Measurements from ENCODE around the gene TBX21.
A peak's percentile ranks its signal among the peaks of the same experiment; 100 is the strongest.

TBX21 gene, protein sequence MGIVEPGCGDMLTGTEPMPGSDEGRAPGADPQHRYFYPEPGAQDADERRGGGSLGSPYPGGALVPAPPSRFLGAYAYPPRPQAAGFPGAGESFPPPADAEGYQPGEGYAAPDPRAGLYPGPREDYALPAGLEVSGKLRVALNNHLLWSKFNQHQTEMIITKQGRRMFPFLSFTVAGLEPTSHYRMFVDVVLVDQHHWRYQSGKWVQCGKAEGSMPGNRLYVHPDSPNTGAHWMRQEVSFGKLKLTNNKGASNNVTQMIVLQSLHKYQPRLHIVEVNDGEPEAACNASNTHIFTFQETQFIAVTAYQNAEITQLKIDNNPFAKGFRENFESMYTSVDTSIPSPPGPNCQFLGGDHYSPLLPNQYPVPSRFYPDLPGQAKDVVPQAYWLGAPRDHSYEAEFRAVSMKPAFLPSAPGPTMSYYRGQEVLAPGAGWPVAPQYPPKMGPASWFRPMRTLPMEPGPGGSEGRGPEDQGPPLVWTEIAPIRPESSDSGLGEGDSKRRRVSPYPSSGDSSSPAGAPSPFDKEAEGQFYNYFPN

GRCh38 chr17:47733047-47733673 lies at the start of gene TBX21:
TSS of gene TBX21 (plus strand) at chr17:47733236. CDS start at chr17:47733455, 219 bp downstream.
- peak; percentile 96 for DNase-seq

GRCh38 chr17:47684025-47684424 lies 49.0 kb upstream of the TBX21 start:
- DNase-seq, result no peak

DNA sequence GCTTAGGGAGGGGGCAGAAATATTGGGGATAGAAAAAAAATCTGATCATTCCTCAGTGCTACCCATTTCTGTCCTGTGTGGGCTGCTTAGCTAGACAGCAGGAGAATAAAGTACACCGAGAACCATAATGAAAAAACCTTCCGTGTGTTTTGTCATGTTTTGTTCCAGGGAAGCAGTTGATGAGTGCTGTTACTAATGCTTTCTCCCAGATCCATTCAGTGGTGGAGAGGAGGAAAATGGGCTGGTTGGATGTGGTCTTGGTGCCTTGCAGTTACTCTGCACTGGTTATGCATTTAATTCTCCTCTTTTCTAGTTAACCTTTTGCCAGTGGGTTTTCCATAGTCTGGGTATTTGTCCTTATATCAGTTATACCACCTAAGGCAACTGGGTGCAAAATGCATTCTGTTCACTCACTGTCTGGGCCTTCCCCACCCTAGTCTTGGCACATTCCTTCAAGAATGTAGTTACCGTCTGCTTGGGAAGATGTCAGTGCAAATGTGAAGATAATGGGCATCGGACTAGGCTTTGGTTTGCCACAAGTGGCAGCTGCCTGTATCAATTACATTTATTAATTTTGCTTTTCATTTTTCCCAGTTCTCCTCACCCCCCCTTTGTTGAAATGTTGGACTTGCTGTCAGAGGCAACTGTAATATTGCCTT lies 48.4 kb upstream of the TBX21 start:
- DNase-seq, result no peak

DNA sequence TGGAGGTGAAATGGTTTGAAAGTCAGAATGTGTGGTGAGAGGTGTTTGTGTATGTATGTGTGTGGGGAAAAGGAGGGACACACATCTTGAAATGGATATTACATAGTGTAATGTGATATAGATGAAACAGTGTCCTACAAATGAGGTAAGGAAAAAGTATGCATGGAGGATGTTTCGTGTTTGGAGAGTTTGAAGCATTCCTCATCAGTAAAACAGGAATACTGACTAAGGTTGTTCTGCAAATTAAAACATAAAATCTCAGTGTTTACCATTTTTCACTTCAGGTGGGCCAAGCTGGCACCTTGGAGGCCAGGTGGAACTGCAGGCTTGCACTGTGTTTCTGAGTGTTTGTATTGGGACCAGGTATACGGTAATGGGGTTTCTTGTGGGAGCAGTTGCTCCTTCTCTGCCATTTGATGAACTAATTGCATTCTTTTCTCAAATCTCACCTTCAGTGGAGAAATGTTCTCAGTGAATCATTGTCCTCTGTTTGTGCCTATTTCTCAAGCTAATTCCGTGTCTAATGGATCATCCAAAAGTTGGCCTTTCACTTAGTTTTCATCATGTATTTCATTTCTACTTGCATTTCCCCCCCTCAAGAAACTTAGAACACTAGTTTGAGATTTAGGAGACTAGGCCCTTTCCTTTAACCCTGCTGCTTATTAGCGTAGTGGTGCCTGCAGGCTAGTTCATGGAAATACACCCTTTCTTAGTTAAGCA lies 47.3 kb upstream of the TBX21 start:
- DNase-seq, result no peak

GRCh38 chr17:47686276-47686635 lies 46.8 kb upstream of the TBX21 start:
- DNase-seq, result no peak

DNA sequence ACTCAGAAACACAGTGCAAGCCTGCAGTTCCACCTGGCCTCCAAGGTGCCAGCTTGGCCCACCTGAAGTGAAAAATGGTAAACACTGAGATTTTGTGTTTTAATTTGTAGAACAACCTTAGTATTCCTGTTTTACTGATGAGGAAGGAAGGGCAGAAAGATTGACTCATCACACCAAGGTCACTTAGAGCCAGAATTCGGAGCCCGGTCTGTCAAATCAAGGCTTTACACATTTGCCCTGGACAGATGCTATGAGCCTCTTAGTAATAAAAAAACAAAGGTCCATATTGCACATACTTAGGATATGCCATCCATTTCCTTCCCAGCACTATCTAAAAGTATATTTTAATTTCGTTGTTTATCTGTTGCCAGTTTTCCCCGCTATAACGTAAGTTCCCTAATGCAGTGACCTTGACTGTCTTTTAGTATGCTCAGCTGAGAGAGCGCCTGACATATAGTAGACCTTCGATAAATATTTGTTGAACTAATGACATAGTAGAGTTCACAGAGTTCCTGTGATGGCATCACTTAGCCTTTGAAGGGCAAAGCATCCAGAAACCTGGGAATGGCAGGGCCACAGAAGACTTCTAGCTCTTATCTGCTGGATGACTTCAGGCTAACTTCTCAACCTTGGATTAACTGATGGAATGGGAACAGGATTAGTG lies 46.2 kb upstream of the TBX21 start:
- no peak for DNase-seq

GRCh38 chr17:47687328-47687690 lies 45.7 kb upstream of the TBX21 start:
- DNase-seq, result no peak

DNA sequence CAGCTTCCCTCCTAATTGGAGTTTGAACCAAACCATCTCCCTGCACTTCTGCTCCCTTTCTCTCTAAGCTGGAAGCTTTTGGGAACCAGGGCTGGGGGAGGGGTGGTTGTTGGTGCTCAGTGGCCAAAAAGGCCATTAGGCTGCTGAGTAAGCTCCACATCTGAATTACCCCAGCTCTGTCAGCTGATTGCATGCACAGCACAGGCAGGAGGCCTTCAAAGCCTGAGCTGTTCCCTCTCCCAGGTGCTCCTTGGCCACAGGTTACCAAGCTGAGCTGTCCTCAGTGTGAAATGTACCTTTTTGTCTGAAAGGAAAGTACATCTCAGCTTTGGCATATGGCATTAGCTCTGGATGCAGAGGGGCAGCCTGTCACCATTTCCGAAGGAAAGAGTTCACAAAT lies 45.3 kb upstream of the TBX21 start:
- DNase-seq, result no peak

DNA sequence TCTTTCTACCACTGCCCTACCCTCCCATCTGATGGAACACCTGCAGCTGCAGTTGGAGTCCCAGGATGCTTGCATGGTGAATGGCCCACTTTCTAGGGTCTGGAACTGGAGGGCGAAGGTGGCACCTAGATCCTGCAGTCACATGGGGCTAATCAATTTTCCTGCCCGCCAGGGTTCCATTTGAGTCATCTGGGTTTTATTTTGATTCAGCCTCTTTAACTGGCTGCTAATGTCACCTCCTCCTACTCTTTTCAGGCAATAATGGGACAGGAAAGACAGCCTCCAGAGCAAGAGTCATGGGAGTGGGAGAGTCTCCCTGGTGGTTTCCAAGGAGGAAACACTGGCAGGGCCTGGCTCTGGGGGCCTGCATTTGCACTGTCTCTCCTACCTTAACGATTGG lies 42.9 kb upstream of the TBX21 start:
- DNase-seq, result peak; percentile 69

DNA sequence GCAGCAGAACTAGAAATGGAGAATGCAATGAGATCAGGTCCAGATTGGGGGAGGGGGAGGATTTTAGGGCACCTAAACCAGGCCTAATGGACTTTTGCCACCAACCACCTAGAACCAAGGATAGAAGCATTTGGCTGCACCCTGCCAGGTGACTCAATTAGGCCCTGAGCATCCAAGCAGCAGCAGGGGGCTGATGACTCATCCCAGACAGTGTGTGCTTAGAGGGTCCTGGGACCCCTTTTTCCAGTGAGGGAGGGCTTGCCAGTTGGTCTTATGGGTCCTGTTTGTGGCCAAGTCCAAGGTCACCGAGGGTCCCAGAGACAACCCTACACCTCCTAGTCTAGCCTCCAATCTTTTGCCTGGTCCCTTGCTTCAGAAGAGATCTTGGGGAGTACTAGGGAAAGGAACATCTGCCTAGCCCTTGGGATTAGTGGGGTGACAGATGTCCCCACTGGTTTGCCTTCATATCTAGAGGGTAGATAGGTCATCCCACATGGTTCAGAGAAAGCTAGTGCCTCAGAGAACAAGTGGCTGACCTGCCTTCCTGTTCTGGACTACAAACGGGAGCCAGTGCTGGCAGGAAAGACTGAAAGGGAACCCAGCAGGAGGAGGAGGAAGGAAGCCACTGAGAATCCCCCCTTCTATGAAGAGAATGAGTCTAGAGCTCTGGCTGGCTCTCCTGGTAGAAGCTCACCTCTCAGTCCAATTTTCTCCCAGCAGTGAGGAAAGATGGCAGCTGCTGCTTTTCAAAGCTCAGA lies 40.7 kb upstream of the TBX21 start:
- DNase-seq, result no peak

DNA sequence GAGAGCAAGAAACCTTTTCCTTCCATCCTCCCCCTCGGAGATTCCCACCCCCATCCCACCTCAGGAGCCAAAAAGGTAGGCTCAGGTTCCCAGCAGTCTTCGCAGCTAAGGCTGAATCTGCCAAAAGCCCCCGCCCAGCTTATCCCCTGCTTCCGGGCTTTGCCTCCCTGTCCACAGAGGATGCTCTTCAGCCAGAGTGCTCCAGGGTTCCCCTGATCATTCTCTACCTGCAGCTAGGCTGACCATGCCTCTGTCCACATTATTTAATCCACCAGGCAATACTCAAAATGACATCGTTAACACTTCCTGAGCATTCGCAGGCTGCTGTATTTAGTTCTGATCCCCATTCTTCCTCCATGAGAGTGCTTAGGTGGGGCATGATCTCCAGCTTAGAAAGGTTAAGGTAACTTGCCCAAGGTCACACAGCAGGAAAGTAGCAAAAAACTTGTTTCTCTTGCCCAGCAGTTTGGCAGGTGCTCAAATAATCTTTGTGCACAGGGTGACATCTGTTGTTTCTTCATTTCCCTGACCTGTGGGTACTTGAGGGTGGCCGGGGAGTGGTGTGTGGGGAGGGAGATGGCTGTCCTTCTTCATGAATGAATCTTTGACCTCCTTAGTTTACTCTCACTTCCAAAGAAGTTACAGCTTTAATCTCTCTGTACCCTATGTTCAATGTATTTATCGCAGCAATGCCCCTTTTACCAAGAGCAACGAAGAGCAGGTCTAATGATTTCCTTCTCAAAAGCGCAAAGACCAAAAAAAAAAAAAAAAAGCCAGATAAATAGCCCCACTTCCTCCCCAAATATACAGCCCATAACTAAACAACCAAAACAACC lies 39.9 kb upstream of the TBX21 start:
- no peak for DNase-seq

- peak; percentile 61 for DNase-seq
Observed at GRCh38 chr17:47693731-47694580, 39.1 kb upstream of the TBX21 start, which contains the start of gene TBKBP1. TSS of gene TBKBP1 (plus strand) at chr17:47694161. CDS start at chr17:47696113, 1,952 bp downstream.

DNA sequence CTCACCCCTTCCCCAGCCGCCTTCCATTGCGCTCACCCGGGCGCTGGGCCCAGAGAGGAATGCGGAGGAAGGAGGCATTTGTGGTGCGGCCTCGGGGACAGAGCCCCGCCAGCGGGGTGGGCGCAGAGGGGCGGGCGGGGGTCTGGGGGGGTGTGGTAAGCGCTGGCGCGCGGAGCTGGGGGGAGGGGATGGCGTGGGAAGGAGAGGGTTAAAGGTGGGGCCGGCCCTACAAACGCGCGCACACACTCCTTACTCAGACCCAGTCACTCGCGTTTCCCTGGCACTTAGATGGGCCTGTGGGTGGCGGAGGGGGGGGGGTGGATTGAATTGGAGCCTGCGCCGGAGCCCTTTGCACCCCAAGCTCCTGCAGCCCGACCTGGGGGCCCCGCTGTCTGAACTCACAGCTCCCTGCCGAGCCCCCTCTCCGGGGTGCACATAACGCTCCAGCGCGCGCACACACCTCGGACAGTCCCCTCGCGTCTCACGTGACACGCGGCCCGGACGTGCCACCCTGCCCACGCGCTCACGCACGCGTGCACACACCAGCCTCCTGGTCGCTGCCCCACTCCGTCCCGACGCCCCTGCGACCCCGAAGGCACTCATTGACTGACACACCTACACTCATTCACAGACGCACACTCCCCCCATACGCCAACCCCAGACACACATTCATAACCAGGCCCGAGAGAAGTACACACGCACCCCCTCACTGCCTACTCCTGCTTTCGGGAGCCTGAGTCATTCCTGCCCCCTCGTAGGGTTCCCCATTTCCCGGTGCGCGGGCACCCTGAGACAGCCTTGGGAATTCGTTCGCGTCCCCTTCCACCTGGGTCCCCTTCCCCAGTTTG lies 38.2 kb upstream of the TBX21 start:
- DNase-seq, result peak; percentile 64

- no peak for DNase-seq
Observed at GRCh38 chr17:47695429-47696376, 37.3 kb upstream of the TBX21 start.

DNA sequence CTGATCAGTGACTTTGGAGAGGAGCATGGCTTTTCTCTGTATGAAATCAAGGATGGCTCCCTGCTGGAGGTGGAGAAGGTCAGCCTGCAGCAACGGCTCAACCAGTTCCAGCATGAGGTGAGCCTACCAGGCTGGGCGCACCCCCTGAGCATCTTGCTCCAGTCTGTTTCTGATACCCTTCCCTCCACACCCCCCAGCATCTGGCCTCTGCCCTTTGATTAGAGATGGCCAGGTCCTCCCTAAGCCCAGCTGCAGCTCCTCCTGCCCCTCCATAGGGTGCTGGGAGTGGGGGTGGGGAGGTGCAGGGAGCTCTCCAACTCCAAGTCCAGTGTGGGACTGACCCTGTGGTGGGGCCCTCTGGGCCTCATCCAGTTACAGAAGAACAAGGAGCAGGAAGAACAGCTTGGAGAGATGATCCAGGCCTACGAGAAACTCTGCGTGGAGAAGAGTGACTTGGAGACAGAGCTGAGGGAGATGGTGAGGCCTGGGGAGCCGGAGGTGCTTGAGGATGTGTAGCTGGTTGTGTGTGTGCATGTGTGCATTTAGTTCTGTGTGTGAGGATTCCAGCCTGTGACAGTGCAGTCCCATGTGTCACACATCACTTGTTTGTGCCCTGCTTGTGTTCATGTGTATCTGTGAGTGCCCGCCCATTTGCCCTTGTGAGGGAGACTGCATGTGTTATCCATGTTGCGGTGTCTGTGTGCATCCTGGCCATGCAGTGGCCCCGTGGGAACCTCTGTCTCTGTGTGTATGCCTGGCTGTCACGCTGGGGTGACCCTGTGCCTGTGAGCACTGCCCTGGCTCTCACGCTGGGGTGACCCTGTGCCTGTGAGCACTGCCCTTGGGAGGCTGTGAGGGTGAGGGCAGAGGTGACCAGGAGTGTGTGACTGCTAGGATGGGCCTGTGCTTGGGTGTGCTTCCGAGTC lies 36.1 kb upstream of the TBX21 start:
- no peak for DNase-seq

Data from activated CD4-positive, alpha-beta T cell treated with anti-CD3 and anti-CD28 coated beads, Interleukin-2, Interleukin-6, amounts not matched to agents 100 ng/mL and 50 ng/mL, durations not matched to agents 16 hours and 8 hours (primary cell).